IMR-90 (cell line): ENCODE data around the gene SERP2. TPM values are rescaled to one million over a fixed set of nuclear protein-coding genes. Genes with fewer than 3 reads are reported as not detected.

Source experiments
- ATAC-seq: fragments of 200-7000 bp; cut with Tn5 transposase; 2 replicates; pipeline ENCODE4 v1.9.1; 2020; ENCODE audit warnings: low read depth, mild to moderate bottlenecking, moderate library complexity
- BruUV-seq: library from RNA; stranded (reverse); fragments of 400-500 nt; replicated peaks from 2 replicates; lab custom pipeline; 2021; lab: Mats Ljungman, UMichigan
- CTCF ChIA-PET: fragments of 300-600 bp; formaldehyde crosslinking; extraction: SDS; loops from one replicate; lab custom pipeline; 2021; ENCODE audit warnings: antibody characterized with exemption; lab: Yijun Ruan, JAX
- POLR2A ChIA-PET: fragments of 300-600 bp; sonication (Branson Sonifier 250); formaldehyde crosslinking; loops from one replicate; lab custom pipeline; 2022; ENCODE audit warnings: antibody characterized with exemption; ENCODE audit not compliant: unreplicated experiment; lab: Charles Lee
- DNase-seq: peaks from one replicate; pipeline ENCODE4 v3.0.0; 2013
- H2AFZ ChIP-seq: replicated peaks from 2 replicates; pipeline ENCODE3; 2013; ENCODE audit warnings: low read length, mild to moderate bottlenecking; ENCODE audit not compliant: poor library complexity
- H2AK5ac ChIP-seq: 2 replicates; pipeline ENCODE4 v1.6.1; 2013; ENCODE audit warnings: low read depth, low read length, inconsistent platforms
- H2AK9ac ChIP-seq: replicated peaks from 2 replicates; pipeline ENCODE3; 2013; ENCODE audit warnings: mild to moderate bottlenecking, low read depth, low read length, moderate library complexity; ENCODE audit not compliant: poor library complexity
- H2BK120ac ChIP-seq: 2 replicates; pipeline ENCODE4 v1.6.1; 2013; ENCODE audit warnings: low read depth, low read length, inconsistent platforms
- H2BK15ac ChIP-seq: 3 replicates; pipeline ENCODE4 v1.6.1; 2013; ENCODE audit warnings: low read depth, low read length, inconsistent platforms
- H2BK20ac ChIP-seq: 2 replicates; pipeline ENCODE4 v1.6.1; 2013; ENCODE audit warnings: low read depth, mild to moderate bottlenecking, inconsistent platforms, low read length, moderate library complexity
- H2BK5ac ChIP-seq: 2 replicates; pipeline ENCODE4 v1.6.1; 2013; ENCODE audit warnings: mild to moderate bottlenecking, low read depth, low read length, inconsistent platforms; ENCODE audit not compliant: poor library complexity, severe bottlenecking
- H3K14ac ChIP-seq: replicated peaks from 2 replicates; pipeline ENCODE4 v1.6.1; 2013; ENCODE audit warnings: low read depth, low read length, inconsistent platforms
- H3K18ac ChIP-seq: 2 replicates; pipeline ENCODE4 v1.6.1; 2013; ENCODE audit warnings: low read depth, low read length, control low read depth
- H3K23ac ChIP-seq: 2 replicates; pipeline ENCODE4 v1.6.1; 2013; ENCODE audit warnings: low read depth, low read length, inconsistent platforms
- H3K27ac ChIP-seq: 2 replicates; pipeline ENCODE4 v1.5.1; 2013; ENCODE audit warnings: mild to moderate bottlenecking, control low read depth, low read length; ENCODE audit not compliant: insufficient read depth
- H3K27me3 ChIP-seq: 2 replicates; pipeline ENCODE4 v1.6.1; 2013; ENCODE audit warnings: low read length; ENCODE audit not compliant: control insufficient read depth, insufficient read depth
- H3K36me3 ChIP-seq: 2 replicates; pipeline ENCODE4 v1.6.1; 2013; ENCODE audit warnings: low read length, mixed read lengths; ENCODE audit not compliant: control insufficient read depth, insufficient read depth
- H3K4ac ChIP-seq: 2 replicates; pipeline ENCODE4 v1.6.1; 2013; ENCODE audit warnings: low read depth, low read length, inconsistent platforms
- H3K4me1 ChIP-seq: 2 replicates; pipeline ENCODE4 v1.6.1; 2013; ENCODE audit warnings: low read length, mixed read lengths; ENCODE audit not compliant: control insufficient read depth, insufficient read depth
- H3K4me2 ChIP-seq: 2 replicates; pipeline ENCODE4 v1.6.1; 2013; ENCODE audit warnings: low read depth, mild to moderate bottlenecking, control low read depth, low read length, moderate library complexity
- H3K4me3 ChIP-seq: 2 replicates; pipeline ENCODE4 v1.5.1; 2013; ENCODE audit warnings: low read depth, mild to moderate bottlenecking, control low read depth, low read length, moderate library complexity; ENCODE audit not compliant: insufficient read depth
- H3K56ac ChIP-seq: 2 replicates; pipeline ENCODE4 v1.6.1; 2013; ENCODE audit warnings: low read length, inconsistent platforms; ENCODE audit not compliant: insufficient read depth; ENCODE audit errors: extremely low read depth
- H3K79me1 ChIP-seq, 2 experiments: 2 replicates each; pipeline ENCODE4 v1.6.1; 2013; ENCODE audit warnings: low read length in 2 of 2, inconsistent platforms in 1 of 2, low read depth in 1 of 2
- H3K9ac ChIP-seq: 2 replicates; pipeline ENCODE4 v1.6.1; 2013; ENCODE audit warnings: low read depth, low read length, control low read depth
- H3K9me1 ChIP-seq: 2 replicates; pipeline ENCODE4 v1.6.1; 2013; ENCODE audit warnings: low read length, inconsistent platforms; ENCODE audit not compliant: insufficient read depth
- H3K9me3 ChIP-seq: 2 replicates; pipeline ENCODE4 v1.6.1; 2013; ENCODE audit warnings: low read length; ENCODE audit not compliant: control insufficient read depth, insufficient read depth
- H4K20me1 ChIP-seq: 2 replicates; pipeline ENCODE4 v1.6.1; 2013; ENCODE audit warnings: low read length, inconsistent platforms; ENCODE audit not compliant: insufficient read depth
- H4K5ac ChIP-seq: 2 replicates; pipeline ENCODE4 v1.6.1; 2013; ENCODE audit warnings: mild to moderate bottlenecking, low read depth, low read length, control low read depth
- H4K8ac ChIP-seq, 2 experiments: 2 replicates each; pipeline ENCODE4 v1.6.1; 2013; ENCODE audit warnings: low read depth in 2 of 2, low read length in 2 of 2, control low read depth in 1 of 2, inconsistent platforms in 1 of 2
- H4K91ac ChIP-seq: 2 replicates; pipeline ENCODE4 v1.6.1; 2013; ENCODE audit warnings: low read depth, low read length, inconsistent platforms; ENCODE audit not compliant: insufficient read depth
- BHLHE40 ChIP-seq: fragments of 150-350 bp; IDR thresholded peaks from 2 replicates; pipeline ENCODE4 v1.6.1; 2016; ENCODE audit warnings: mild to moderate bottlenecking, low read depth, low read length
- CEBPB ChIP-seq: IDR thresholded peaks from 2 replicates; pipeline ENCODE4 v1.6.1; 2012; ENCODE audit warnings: low read depth, low read length, improper control_type of control experiment
- CHD1 ChIP-seq: IDR thresholded peaks from 2 replicates; pipeline ENCODE4 v1.6.1; 2012; ENCODE audit warnings: low read depth, low read length, improper control_type of control experiment
- CTCF ChIP-seq: conservative IDR thresholded peaks from 2 replicates; pipeline ENCODE4 v1.5.1; 2012; ENCODE audit warnings: mild to moderate bottlenecking, low read depth, low read length, improper control_type of control experiment
- FOS ChIP-seq: fragments of 150-350 bp; IDR thresholded peaks from 2 replicates; pipeline ENCODE4 v1.6.1; 2016; ENCODE audit warnings: low read depth, low read length
- MAFK ChIP-seq: IDR thresholded peaks from 2 replicates; pipeline ENCODE4 v1.6.1; 2012; ENCODE audit warnings: low read depth, low read length, improper control_type of control experiment
- MAZ ChIP-seq: IDR thresholded peaks from 2 replicates; pipeline ENCODE4 v1.6.1; 2012; ENCODE audit warnings: low read depth, mild to moderate bottlenecking, low read length, improper control_type of control experiment, moderate library complexity, borderline replicate concordance
- MXI1 ChIP-seq: IDR thresholded peaks from 2 replicates; pipeline ENCODE4 v1.6.1; 2012; ENCODE audit warnings: low read depth, mild to moderate bottlenecking, low read length, moderate library complexity, borderline replicate concordance
- NFE2L2 ChIP-seq: fragments of 150-350 bp; IDR thresholded peaks from 2 replicates; pipeline ENCODE4 v1.6.1; 2016; ENCODE audit warnings: low read depth, mild to moderate bottlenecking, low read length
- POLR2A ChIP-seq: IDR thresholded peaks from 2 replicates; pipeline ENCODE4 v1.6.1; 2012; ENCODE audit warnings: mild to moderate bottlenecking, low read depth, low read length
- RAD21 ChIP-seq: IDR thresholded peaks from 2 replicates; pipeline ENCODE4 v1.6.1; 2012; ENCODE audit warnings: low read length, improper control_type of control experiment
- RCOR1 ChIP-seq: IDR thresholded peaks from 2 replicates; pipeline ENCODE4 v1.6.1; 2012; ENCODE audit warnings: mild to moderate bottlenecking, low read length, improper control_type of control experiment; ENCODE audit not compliant: insufficient replicate concordance
- RFX5 ChIP-seq: IDR thresholded peaks from 2 replicates; pipeline ENCODE4 v1.8.0; 2012; ENCODE audit warnings: low read depth, mild to moderate bottlenecking, low read length, moderate library complexity
- SMC3 ChIP-seq: fragments of 150-350 bp; IDR thresholded peaks from 2 replicates; pipeline ENCODE4 v1.6.1; 2016; ENCODE audit warnings: low read depth, mild to moderate bottlenecking, antibody characterized with exemption, low read length, moderate library complexity
- USF2 ChIP-seq: fragments of 150-350 bp; IDR thresholded peaks from 2 replicates; pipeline ENCODE4 v1.6.1; 2017; ENCODE audit warnings: mild to moderate bottlenecking, antibody characterized with exemption, low read length, low read depth
- WGBS, 2 experiments: methylation state at CpG; one replicate each; pipeline versions ENCODE4 v1.1.5 to v1.1.7; 2013; ENCODE audit warnings: missing lambda C conversion rate in 2 of 2; ENCODE audit not compliant: insufficient read length in 1 of 2; ENCODE audit errors: extremely low coverage in 2 of 2; 5-methylcytosine and 5-hydroxymethylcytosine counted together
- dilution Hi-C: fragments of 300-500 bp; cut with HindIII; formaldehyde crosslinking; loops from one replicate; pipeline ENCODE4 v1.14.3; 2018; ENCODE audit warnings: low sequenced_read_pairs; ENCODE audit not compliant: unreplicated experiment
- in situ Hi-C: fragments of 300-500 bp; cut with MboI; formaldehyde crosslinking; loops from 3 replicates; pipeline ENCODE4 v1.14.3; 2019; ENCODE audit warnings: low sequenced_read_pairs, inconsistent platforms, mixed read lengths
- intact Hi-C: fragments of 100-400 bp; cut with micrococcal nuclease; formaldehyde crosslinking; loops from 2 replicates; pipeline ENCODE4 v1.10.0; 2022
- polyA plus RNA-seq, 3 experiments: library from polyadenylated mRNA; depleted of rRNA; stranded (reverse); fragments of >200 nt; gene quantifications; 2 replicates each; pipeline ENCODE4 v1.2.3, GENCODE V29; 2012; ENCODE audit warnings: low replicate concordance in 1 of 3
- total RNA-seq: library from RNA; depleted of rRNA; stranded (reverse); fragments of >200 nt; gene quantifications from 2 replicates; pipeline ENCODE4 v1.2.3, GENCODE V29; 2012
- TF ChIP-seq, protein P1 (sequence below): fragments of 150-350 bp; IDR thresholded peaks from 2 replicates; pipeline ENCODE4 v1.6.1; 2016; ENCODE audit warnings: low read depth, mild to moderate bottlenecking, low read length, moderate library complexity, borderline replicate concordance

SERP2 gene
- total and polyA plus RNA-seq, 2 of the 4 experiments (the other 2 are of a cell fraction), result 0.54 to 1.4 TPM

DNA sequence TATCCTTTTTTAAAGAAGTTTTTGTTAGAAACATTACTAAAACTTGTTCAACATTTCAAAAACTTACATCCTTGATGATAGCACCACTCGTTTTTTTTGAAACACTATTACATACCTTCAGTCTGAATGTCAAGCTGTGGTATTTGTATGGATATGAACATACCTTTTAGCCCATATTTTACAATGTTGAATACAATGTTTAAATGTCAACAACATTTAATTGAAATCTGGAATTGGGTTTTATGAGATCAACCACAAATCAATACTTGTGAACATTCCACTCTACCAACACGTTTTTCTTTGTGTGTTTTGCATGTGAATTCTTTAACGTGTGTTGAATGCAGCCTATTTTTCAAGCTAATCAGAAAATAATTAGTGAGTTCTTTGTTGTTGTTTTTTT is 4.7 kb downstream of the SERP2 start:
- CTCF ChIA-PET, result no interaction called here
- POLR2A ChIA-PET, result no interaction called here
- DNase-seq (no peak), ATAC-seq (no peak)
- H4K20me1 ChIP-seq, result no peaks in the 10 kb centered on the region
- H3K4ac ChIP-seq, result no peak overlapping the region
- no peak overlapping the region for H2AFZ ChIP-seq
- H3K27ac ChIP-seq, result no peak overlapping the region
- no peak overlapping the region for H2AK9ac ChIP-seq
- no peak overlapping the region for H2BK15ac ChIP-seq
- no peak overlapping the region for H3K14ac ChIP-seq
- no peak overlapping the region for H3K56ac ChIP-seq
- in situ Hi-C loops, result no loop called here
- intact Hi-C loops, result no loop called here
- H3K4me1 ChIP-seq, result peaks cover 3% of the 10 kb centered on the region
- no peak overlapping the region for H3K9ac ChIP-seq
- H2BK20ac ChIP-seq, result no peak overlapping the region
- no peaks in the 10 kb centered on the region for H3K36me3 ChIP-seq
- H4K8ac ChIP-seq, result no peak overlapping the region
- no TSS peak for BruUV-seq
- dilution Hi-C loops, result no loop called here
- no peak overlapping the region for H3K18ac ChIP-seq
- H3K4me2 ChIP-seq, result no peak overlapping the region
- H3K9me3 ChIP-seq, result no peaks in the 10 kb centered on the region
- no peak overlapping the region for H4K5ac ChIP-seq
- TF ChIP-seq RCOR1 (no peak), BHLHE40 (no peak), USF2 (no peak), CHD1 (no peak), FOS (no peak), MXI1 (no peak), NFE2L2 (no peak), RAD21 (no peak), MAZ (no peak), MAFK (no peak), SMC3 (no peak), CTCF (no peak), POLR2A (no peak), RFX5 (no peak), CEBPB (no peak)
- TF ChIP-seq, protein P1, sequence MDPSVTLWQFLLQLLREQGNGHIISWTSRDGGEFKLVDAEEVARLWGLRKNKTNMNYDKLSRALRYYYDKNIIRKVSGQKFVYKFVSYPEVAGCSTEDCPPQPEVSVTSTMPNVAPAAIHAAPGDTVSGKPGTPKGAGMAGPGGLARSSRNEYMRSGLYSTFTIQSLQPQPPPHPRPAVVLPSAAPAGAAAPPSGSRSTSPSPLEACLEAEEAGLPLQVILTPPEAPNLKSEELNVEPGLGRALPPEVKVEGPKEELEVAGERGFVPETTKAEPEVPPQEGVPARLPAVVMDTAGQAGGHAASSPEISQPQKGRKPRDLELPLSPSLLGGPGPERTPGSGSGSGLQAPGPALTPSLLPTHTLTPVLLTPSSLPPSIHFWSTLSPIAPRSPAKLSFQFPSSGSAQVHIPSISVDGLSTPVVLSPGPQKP, result no peak
- H3K27me3 ChIP-seq, result no peaks in the 10 kb centered on the region; the same call in 1 of the 2 replicates
- H4K91ac ChIP-seq, result no peak overlapping the region
- H3K4me3 ChIP-seq, result no peak overlapping the region
- H3K9me1 ChIP-seq, result peaks cover 4% of the 10 kb centered on the region
- H3K23ac ChIP-seq, result no peak overlapping the region
- no peak overlapping the region for H2BK120ac ChIP-seq
- H2BK5ac ChIP-seq, result no peak overlapping the region
- no peaks in the 10 kb centered on the region for H3K79me1 ChIP-seq
- H2AK5ac ChIP-seq, result no peak overlapping the region
- WGBS, 2 experiments, result no CpG with 5 or more reads among the region's 3 CpGs
